ENCODE measurements around the gene ANKRD6.

The ANKRD6 gene

GRCh38 chr6:89402776-89403175 lies 30.2 kb upstream of the ANKRD6 start:
- no peaks in the 10 kb centered on the region for H3K9me3 ChIP-seq (ENCODE audit: control insufficient read depth, low read length)
- H3K9ac ChIP-seq (ENCODE audit: low read length), result no peak overlapping the region
- H3K27me3 ChIP-seq (ENCODE audit: control insufficient read depth, insufficient read depth, low read length), result no peaks in the 10 kb centered on the region
- no peaks in the 10 kb centered on the region for H3K4me1 ChIP-seq (ENCODE audit: control insufficient read depth, insufficient read depth, low read length)
- no peaks in the 10 kb centered on the region for H3K36me3 ChIP-seq (ENCODE audit: control insufficient read depth, insufficient read depth, low read length)
- no peak overlapping the region for H3K4me3 ChIP-seq (ENCODE audit: low read length)

- no peaks in the 10 kb centered on the region for H3K9me3 ChIP-seq (ENCODE audit: control insufficient read depth, low read length)
- H3K27me3 ChIP-seq (ENCODE audit: control insufficient read depth, insufficient read depth, low read length), result peaks cover 3% of the 10 kb centered on the region
- H3K36me3 ChIP-seq (ENCODE audit: control insufficient read depth, insufficient read depth, low read length), result no peaks in the 10 kb centered on the region
- H3K9ac ChIP-seq (ENCODE audit: low read length), result no peak overlapping the region
- H3K4me1 ChIP-seq (ENCODE audit: control insufficient read depth, insufficient read depth, low read length), result no peaks in the 10 kb centered on the region
- no peak overlapping the region for H3K4me3 ChIP-seq (ENCODE audit: low read length)
These were observed 28.4 kb upstream of the ANKRD6 start for GRCh38 chr6:89404512-89404911.

DNA sequence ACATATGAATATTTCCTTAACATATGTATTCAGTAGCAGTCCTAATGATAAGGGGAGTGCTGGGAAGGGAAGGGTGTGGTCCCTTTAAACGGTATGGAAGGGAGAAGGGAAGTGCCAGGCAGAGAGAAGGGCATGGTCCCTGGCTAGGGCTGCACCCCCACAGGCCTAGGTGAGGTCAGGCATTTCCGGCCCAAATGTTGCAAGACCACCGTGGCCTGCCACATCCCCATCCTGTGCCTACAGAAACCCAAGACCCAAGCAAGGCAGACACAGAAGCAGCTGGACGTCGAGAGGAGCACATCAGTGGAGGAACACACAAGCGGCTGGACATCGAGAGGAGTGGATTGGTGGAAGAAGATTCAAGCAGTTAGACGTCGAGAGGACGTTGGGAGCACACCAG lies 26.8 kb upstream of the ANKRD6 start:
- Histone ChIP-seq H3K4me3 (ENCODE audit: low read length) (no peak overlapping the region), H3K9ac (ENCODE audit: low read length) (no peak overlapping the region)

GRCh38 chr6:89409461-89410035 lies 23.4 kb upstream of the ANKRD6 start:
- no peaks in the 10 kb centered on the region for H3K36me3 ChIP-seq (ENCODE audit: control insufficient read depth, insufficient read depth, low read length)
- H3K4me1 ChIP-seq (ENCODE audit: control insufficient read depth, insufficient read depth, low read length), result peaks cover 14% of the 10 kb centered on the region
- H3K4me3 ChIP-seq (ENCODE audit: low read length), result no peak overlapping the region
- H3K9me3 ChIP-seq (ENCODE audit: control insufficient read depth, low read length), result no peaks in the 10 kb centered on the region
- H3K27me3 ChIP-seq (ENCODE audit: control insufficient read depth, insufficient read depth, low read length), result peaks cover 43% of the 10 kb centered on the region
- H3K9ac ChIP-seq (ENCODE audit: low read length), result no peak overlapping the region

More for the DNA sequence above, 26.8 kb upstream of the ANKRD6 start:
- Histone ChIP-seq H3K36me3 (ENCODE audit: control insufficient read depth, insufficient read depth, low read length) (no peaks in the 10 kb centered on the region), H3K4me1 (ENCODE audit: control insufficient read depth, insufficient read depth, low read length) (peaks cover 3% of the 10 kb centered on the region), H3K9me3 (ENCODE audit: control insufficient read depth, low read length) (no peaks in the 10 kb centered on the region), H3K27me3 (ENCODE audit: control insufficient read depth, insufficient read depth, low read length) (peaks cover 20% of the 10 kb centered on the region)

- Histone ChIP-seq H3K9me3 (ENCODE audit: control insufficient read depth, low read length) (no peaks in the 10 kb centered on the region), H3K4me3 (ENCODE audit: low read length) (no peak overlapping the region), H3K9ac (ENCODE audit: low read length) (no peak overlapping the region), H3K4me1 (ENCODE audit: control insufficient read depth, insufficient read depth, low read length) (peaks cover 14% of the 10 kb centered on the region), H3K36me3 (ENCODE audit: control insufficient read depth, insufficient read depth, low read length) (no peaks in the 10 kb centered on the region), H3K27me3 (ENCODE audit: control insufficient read depth, insufficient read depth, low read length) (peaks cover 45% of the 10 kb centered on the region)
These were observed 22.7 kb upstream of the ANKRD6 start for GRCh38 chr6:89410231-89410761.

DNA sequence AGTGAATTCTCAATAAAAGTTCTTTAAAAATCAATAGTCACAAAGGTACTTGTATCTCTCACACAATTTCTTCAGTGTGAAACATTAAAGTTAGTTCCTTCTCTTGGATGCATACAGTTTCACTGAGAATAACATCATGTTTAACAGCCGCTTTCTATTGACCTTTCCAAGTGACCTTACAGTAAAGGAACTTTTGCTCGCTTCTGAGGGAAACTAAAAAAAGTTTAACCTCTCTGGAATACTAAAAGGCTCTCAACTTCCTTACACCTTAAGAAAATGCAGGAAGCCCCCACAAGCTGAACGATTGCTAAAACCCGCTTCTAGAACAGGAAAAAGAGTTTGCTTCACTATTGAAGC lies 22.2 kb upstream of the ANKRD6 start:
- H3K27me3 ChIP-seq (ENCODE audit: control insufficient read depth, insufficient read depth, low read length), result peaks cover 47% of the 10 kb centered on the region
- H3K9me3 ChIP-seq (ENCODE audit: control insufficient read depth, low read length), result no peaks in the 10 kb centered on the region
- H3K4me3 ChIP-seq (ENCODE audit: low read length), result no peak overlapping the region
- H3K9ac ChIP-seq (ENCODE audit: low read length), result peak overlapping the region; percentile 42
- H3K4me1 ChIP-seq (ENCODE audit: control insufficient read depth, insufficient read depth, low read length), result peaks cover 14% of the 10 kb centered on the region
- no peaks in the 10 kb centered on the region for H3K36me3 ChIP-seq (ENCODE audit: control insufficient read depth, insufficient read depth, low read length)

DNA sequence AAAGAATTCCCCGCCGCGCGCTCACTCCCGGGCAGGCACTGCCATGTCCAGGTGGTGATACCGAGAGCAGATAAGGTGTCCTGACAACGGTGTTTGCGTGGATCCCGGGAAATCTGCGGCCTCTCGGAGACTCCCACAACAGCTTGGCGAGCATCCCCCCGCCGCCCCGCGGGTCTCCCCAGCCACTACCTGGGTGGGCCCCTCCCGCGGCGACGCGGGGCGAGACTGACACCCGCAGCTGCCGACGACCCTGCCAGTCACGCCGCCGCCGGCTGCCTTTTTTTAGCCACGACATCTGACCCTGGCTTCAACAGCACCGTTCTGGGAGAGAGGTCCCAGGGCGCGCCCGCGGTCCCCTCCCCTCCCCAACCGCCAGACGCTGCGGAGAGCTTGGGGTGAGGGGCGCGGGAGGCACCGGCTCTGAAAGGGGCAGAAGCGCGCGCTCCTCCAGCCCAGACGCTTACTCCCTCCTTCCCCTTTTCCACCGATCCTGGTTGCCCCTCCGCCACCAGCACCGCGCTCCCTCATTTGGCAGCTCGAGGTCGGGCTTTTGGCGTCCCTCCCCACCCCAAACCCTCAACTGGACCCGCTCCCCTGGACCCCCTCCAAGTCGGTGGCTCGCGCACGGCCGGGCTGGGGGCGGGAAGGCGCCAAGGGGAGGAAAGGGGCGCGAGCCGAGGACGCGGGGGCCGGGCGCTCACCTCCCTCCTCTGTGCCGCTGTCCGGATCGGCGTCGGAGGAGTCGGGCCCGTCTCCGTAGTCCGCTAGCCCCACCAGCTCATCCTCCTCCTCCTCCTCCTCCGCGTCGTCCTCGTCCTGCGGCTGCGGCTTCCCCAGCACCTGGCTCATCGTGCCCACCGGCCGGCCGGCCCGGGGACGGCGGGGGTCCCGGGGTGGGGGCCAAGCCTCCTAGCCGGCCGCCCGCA lies 21.5 kb upstream of the ANKRD6 start:
- H3K4me1 ChIP-seq (ENCODE audit: control insufficient read depth, insufficient read depth, low read length), result peaks cover 14% of the 10 kb centered on the region
- H3K36me3 ChIP-seq (ENCODE audit: control insufficient read depth, insufficient read depth, low read length), result no peaks in the 10 kb centered on the region
- H3K27me3 ChIP-seq (ENCODE audit: control insufficient read depth, insufficient read depth, low read length), result peaks cover 47% of the 10 kb centered on the region
- no peaks in the 10 kb centered on the region for H3K9me3 ChIP-seq (ENCODE audit: control insufficient read depth, low read length)
- H3K9ac ChIP-seq (ENCODE audit: low read length), result peak overlapping the region; percentile 42
- H3K4me3 ChIP-seq (ENCODE audit: low read length), result peak overlapping the region; percentile 29

GRCh38 chr6:89412071-89413005 lies 20.6 kb upstream of the ANKRD6 start, which contains the start of gene RRAGD:
Gene RRAGD, minus strand, starts transcription at chr6:89412273. Its CDS starts 280 bp downstream, at chr6:89411993.
- Histone ChIP-seq H3K4me3 (ENCODE audit: low read length) (peak within 1 kb of the TSS; percentile 47), H3K27me3 (ENCODE audit: control insufficient read depth, insufficient read depth, low read length) (peaks cover 47% of the 10 kb centered on the region), H3K9me3 (ENCODE audit: control insufficient read depth, low read length) (no peaks in the 10 kb centered on the region), H3K36me3 (ENCODE audit: control insufficient read depth, insufficient read depth, low read length) (no peaks in the 10 kb centered on the region), H3K9ac (ENCODE audit: low read length) (peak within 1 kb of the TSS; percentile 42), H3K4me1 (ENCODE audit: control insufficient read depth, insufficient read depth, low read length) (peaks cover 14% of the 10 kb centered on the region)

DNA sequence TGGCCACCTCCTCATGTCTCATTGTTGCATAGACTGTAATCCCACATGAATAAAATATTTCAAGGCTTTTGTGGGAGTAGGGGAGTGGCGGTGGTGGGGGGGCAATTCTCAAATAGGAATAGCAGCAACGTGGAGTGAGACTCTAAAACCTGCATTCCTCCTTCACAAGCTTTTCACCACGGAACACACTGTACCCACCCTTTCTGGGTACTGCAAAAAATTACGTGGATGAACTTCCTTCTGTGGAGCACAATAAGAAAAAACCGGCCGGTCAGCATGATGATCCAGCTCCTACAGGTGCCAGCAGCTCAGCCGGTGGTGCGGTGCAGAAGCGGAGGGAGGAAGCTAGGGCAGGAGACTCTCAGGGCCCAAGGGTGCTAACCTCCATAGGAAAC lies 19.9 kb upstream of the ANKRD6 start:
- Histone ChIP-seq H3K9ac (ENCODE audit: low read length) (peak overlapping the region; percentile 42), H3K4me1 (ENCODE audit: control insufficient read depth, insufficient read depth, low read length) (peaks cover 14% of the 10 kb centered on the region), H3K36me3 (ENCODE audit: control insufficient read depth, insufficient read depth, low read length) (no peaks in the 10 kb centered on the region), H3K27me3 (ENCODE audit: control insufficient read depth, insufficient read depth, low read length) (peaks cover 47% of the 10 kb centered on the region), H3K4me3 (ENCODE audit: low read length) (peak overlapping the region; percentile 47), H3K9me3 (ENCODE audit: control insufficient read depth, low read length) (no peaks in the 10 kb centered on the region)

GRCh38 chr6:89414215-89414614 lies 18.7 kb upstream of the ANKRD6 start:
- peaks cover 47% of the 10 kb centered on the region for H3K27me3 ChIP-seq (ENCODE audit: control insufficient read depth, insufficient read depth, low read length)
- H3K4me1 ChIP-seq (ENCODE audit: control insufficient read depth, insufficient read depth, low read length), result peaks cover 14% of the 10 kb centered on the region
- no peak overlapping the region for H3K4me3 ChIP-seq (ENCODE audit: low read length)
- H3K9ac ChIP-seq (ENCODE audit: low read length), result no peak overlapping the region
- no peaks in the 10 kb centered on the region for H3K36me3 ChIP-seq (ENCODE audit: control insufficient read depth, insufficient read depth, low read length)
- no peaks in the 10 kb centered on the region for H3K9me3 ChIP-seq (ENCODE audit: control insufficient read depth, low read length)

- H3K36me3 ChIP-seq (ENCODE audit: control insufficient read depth, insufficient read depth, low read length), result no peaks in the 10 kb centered on the region
- H3K9me3 ChIP-seq (ENCODE audit: control insufficient read depth, low read length), result no peaks in the 10 kb centered on the region
- H3K4me1 ChIP-seq (ENCODE audit: control insufficient read depth, insufficient read depth, low read length), result peaks cover 14% of the 10 kb centered on the region
- H3K4me3 ChIP-seq (ENCODE audit: low read length), result no peak overlapping the region
- peaks cover 37% of the 10 kb centered on the region for H3K27me3 ChIP-seq (ENCODE audit: control insufficient read depth, insufficient read depth, low read length)
- no peak overlapping the region for H3K9ac ChIP-seq (ENCODE audit: low read length)
These were observed 17.8 kb upstream of the ANKRD6 start for GRCh38 chr6:89415185-89415584.
